ENCODE measurements around the gene TRERF1.
"Not testable (repeated sequence)": the region's sequence is repeated elsewhere in the genome, so short reads cannot be mapped to it uniquely, and the experiment has no call there.

Gene TRERF1

DNA sequence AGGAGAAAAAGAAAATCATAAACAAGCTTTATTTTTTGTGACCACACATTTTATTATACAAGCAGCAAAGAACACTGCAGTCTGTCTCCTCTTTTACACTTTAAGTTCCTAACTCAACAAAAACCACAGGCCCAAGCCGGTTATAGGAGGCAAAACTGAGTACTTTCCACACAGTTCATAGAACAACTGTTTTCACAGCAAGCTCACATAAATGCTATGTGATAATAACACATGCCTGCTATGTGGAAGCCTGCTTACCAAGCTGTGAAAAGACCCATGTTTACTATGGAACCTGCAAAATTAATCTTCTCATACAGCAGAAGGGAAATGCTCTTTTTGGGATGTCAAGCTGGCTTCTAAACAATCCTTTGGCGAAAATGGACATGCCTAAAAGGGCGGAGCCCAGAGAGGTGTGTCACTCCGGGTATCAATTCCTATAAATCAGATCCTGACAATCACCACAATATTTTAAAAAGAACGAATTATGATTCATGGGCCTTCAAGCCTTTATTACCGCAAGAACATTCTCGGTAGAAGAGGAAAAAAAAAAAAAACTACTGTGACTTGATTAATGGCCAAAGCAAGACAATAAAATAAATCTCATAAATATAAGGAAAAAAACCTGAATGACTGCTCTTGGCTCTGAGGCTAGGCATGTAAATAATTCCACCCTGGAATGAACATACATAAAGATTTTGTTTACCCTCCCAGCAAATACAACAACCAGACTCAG lies 2.6 kb downstream of the TRERF1 start:
- DNase-seq, result no peak

DNA sequence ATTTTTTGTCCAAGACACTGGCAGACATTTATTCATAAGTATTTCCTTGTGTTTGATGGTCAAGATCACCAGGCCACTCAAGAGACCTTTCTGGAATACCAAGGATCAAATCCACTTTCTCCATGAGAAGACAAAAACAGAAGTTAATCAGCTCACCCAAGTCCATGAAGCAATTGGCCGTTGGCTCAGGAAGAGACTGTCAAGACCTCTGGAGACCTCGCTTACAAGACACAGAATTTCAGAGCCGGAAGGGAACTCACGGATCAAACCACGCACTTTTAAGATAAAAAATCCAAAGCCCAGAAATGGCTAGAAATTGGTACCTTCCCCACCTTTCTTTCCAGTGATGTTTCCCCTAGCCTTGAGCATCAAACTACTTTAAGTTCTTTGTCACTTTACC lies 3.3 kb downstream of the TRERF1 start:
- no peak for DNase-seq

DNA sequence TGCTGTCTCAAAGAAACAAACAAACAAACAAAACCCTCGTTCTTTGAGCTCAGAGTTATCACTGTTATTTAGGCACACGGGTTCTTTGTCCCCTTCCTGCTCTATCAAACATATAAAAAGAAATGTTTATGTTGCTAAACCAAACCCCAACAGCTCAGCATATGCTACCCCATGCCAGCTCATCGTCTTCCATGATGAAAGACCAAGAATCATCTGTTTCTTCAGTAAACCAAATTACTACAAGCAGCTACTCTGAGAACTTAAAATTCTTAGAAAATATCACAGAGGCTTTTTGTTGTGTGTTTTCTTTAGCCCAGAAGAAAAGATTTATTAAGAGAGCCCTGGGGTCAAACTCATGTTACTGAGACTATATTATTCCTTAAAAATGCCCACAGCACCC lies 4.7 kb downstream of the TRERF1 start:
- DNase-seq, result no peak

DNA sequence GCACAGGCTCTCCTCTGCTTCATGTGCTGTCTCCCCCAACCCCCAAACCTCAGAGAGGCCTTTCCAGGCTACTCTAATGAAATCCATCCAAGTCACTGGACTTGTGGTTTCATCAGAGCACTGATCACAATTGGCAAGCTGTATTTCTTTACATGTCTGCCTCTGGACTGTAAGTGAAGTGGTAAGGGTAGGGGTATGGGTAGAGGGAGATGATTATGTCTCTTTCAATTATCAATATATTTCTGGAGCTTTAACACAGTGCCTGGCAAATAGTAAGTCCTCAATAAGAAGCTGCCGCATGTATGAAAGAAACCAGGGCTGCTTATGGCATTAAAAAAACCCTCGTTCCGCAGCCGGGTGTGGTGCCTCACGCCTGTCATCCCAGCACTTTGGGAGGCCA lies 5.4 kb downstream of the TRERF1 start:
- DNase-seq, result no peak

DNA sequence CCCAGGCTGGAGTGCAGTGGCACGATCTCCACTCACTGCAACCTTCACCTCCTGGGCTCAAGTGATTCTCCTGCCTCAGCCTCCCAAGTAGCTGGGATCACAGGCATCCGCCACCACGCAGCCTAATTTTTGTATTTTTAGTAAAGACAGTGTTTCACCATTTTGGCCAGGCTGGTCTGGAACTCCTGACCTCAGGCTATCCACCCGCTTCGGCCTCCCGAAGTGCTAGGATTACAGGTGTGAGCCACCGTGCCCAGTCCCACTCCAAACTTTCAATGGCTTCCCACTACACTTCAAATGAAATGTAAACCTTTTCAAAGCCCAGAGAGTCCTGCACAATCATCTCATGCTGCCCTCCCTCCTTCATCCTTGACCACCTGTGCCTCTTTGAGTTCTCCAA lies 5.8 kb downstream of the TRERF1 start:
- DNase-seq, result not testable (repeated sequence)

DNA sequence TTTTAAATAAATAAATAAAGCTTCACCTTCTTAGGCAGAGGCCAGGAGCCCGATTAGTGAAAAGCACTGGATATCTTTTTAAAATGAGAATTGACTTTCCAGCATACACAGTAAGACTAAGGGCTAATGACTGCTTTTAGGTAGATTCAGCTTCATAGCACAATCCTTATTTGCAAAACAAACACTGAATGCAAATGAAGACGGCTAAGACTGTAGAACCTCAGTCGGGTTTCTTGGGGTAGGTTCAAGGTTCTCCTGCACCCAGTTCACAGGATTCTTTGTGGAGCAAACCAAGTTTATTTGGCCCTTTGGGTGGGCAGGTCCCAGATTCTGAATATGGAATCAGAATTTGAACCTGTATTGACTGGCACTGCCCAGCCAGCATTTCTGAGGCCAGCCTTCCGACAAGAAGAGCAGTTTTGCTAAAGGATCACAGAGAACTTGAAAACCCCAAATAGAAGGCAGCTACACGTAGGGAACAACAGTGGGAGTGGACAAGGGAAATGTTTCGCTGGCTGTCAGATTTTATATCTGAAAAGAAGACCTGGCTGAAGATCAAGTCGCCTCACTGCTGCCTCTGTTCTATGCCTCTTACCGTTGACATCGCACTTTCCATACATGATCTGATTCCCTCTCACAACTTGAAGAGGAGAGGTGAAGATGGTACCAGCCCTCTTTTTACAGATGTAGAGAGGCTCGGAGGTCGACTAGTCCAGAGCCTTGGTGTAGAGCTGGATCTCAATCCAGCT lies 8.2 kb downstream of the TRERF1 start:
- no peak for DNase-seq

DNA sequence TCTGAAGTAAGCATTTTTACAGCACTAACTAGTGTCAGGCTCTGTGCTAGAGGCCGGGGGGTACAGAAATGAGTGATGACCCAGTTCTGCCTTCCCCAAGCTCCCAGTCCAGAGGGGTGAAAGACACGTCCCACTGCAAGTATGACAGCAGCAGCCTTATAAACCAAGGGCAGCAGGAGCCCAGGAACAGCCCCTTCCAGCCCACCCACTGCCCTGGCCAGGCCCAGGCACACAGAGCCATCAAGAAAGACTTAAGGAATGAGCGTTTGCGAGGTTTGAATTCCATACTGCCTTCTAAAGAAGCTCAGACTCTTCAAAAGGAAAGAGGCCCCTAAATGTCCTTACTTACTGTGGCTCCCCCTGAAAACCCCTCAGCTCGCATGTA lies 10.0 kb downstream of the TRERF1 start:
- no peak for DNase-seq

DNA sequence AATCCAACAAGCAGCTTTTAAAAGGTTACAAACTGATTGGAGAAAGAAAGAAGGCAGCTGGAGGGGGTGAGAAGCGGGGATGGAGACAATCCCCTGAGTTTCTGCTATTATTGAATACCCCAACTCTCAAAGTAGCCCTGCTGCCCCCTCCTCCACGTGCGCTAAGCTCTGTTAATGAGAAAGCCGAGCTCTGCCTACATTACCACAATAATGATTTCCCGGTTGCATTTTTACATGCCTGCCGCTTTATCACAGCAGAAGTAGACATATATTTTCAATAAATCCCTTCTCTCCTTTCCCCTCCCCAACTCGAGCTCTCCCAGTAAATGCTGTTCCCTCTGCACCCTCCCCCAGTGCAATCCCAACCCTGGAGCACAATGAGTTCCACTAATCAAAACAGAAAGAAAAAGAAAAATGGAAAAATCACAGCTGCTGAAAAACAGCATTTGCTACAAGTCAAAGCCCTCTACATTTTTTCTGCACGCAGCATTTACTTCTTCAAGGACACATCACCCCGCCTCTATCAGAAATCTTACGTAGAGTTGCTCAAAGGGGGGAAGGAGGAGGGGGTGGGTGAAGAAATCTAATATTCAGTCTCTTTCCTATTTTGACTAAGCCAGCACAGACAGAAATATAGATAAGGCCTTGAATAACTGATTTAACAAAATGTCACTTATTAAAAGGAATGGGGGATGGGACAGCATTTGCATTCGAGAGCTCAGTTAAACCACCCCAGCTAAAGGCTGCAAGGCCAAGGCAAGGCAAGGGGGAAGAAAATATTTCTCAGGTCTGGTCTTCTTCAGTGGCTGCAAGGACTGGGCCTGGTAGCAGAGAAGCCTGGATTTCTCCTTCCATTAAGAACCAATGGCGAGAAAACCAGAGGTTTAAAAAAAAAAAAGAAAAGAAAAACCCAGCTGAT lies 10.7 kb downstream of the TRERF1 start:
- no peak for DNase-seq

DNA sequence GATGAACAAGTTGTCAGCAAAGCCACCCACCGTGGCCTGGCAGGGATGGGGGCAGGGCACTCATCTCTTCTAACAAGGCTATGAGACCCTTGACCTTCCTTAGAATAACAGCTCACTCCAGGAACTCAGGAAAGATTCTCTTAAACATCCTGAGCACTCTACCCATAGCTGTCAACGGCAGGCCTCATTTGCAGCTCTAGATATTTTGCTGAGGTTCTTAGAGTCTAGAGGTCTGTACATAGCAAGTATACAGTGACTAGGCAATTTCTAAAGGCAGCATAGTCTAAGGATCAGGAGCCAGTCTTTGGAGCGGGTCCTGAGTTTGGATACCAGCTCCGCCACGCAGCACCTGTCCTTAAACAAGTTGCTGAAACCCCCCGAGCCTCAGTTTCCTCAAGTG lies 11.7 kb downstream of the TRERF1 start:
- DNase-seq, result no peak

DNA sequence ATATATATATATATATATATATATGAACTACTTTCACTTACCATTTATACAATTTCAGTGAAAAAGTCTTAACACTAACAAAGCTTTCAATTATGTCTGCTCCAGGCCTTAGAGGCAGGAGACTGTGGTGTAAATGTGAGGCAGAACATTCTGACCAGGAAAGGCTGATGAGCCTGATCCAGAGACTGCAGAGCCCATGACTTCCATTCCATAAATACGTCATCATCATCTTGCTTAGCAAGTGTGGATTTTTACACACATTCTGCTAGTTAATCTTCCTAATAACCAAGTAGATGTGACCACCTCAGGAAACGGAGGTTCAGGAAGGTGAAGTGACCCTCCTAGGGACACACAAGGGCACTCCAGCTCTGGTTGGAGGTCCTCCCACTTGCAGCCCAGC lies 14.9 kb downstream of the TRERF1 start:
- DNase-seq, result no peak

DNA sequence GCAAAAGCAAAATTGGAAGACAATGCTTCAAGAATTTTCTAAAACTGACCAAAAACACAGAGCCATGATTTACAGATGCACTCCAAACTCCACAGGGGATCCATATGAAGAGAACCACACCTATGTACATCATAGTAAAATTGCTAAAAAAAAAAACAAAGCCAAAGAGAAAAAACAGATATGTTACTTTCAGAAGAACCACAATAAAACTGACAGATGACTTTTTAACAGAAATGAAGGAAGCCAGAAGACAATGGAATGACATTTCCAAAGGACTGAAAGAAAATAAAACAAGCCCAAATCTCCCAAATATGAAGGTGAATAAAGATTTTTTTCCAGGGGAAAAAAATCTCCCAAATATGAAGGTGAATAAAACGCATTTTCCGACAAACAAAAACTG lies 17.5 kb downstream of the TRERF1 start:
- no peak for DNase-seq

DNA sequence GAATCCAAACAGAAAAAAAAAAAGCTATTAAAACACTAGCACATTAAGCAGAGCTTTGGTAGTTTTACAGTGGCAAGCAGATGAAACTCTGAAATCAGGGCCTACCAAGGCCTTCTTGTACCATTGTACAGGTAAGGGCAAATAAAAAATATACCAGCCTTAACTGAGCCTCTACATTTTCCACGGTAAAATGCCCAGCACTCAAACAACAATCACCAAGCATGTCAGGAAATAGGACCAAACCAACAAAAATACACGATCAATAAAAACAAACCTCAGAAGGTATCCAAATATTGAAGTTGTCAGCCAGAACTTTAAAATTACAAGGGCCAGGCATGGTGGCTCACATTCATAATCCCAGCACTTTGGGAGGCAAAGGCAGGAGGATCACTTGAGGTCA lies 18.3 kb downstream of the TRERF1 start:
- no peak for DNase-seq

DNA sequence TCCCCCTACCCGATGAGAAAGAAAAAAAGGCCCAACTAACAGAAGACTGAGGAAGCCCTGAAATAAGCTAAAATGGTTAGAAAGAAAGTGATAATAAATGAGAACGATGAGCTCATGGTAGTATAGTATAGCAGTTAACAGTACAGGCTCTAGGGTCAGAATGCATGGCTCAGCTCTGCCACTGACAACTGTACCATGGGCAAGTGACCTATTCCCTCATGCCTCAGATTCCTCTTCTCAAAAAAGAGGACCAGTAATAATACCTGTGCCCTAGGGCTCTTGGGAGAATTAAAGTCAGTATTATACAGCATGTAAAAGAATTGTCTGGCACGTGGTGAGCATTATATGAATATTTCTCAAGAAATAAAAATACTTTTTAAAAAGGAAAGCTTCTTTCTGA lies 19.8 kb downstream of the TRERF1 start:
- DNase-seq, result no peak

DNA sequence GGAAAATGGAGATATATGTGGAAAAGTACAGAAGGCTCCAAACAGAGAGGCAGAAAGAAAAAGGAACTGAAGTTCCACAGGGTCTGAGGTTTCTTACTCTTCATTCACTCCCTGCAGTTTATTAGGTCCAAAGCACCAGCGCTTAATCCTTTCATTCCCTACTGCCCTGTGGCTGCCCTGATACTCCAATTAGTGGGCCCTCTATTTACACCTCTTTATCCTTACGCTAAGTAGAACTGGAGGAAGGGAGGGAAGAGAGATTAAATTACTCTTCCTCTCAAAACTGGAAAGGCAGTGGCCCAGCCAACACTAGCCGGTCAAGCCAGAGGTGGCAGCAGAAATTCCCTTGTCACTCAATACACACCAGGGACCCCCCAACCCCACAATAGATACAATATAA lies 20.4 kb downstream of the TRERF1 start:
- DNase-seq, result no peak

DNA sequence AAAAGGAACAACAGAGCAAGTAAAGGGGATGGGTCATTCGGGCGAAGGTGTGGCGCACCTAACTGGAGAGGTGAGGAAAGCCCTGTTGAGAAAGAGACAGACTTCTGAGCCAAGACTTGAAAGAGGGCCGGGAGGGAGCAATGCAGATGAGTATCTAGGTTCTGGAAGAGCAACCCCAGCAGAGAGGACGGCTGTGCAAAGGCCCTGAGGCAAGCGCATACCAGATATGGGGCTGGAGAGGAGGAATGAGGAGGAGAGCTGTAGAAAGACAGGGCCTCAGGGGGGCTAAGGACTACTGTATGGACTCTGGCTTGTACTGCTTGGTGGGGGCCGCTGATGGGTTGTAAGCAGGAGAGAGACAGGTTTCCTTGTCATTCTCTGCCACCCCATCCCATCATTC lies 21.9 kb downstream of the TRERF1 start:
- no peak for DNase-seq

DNA sequence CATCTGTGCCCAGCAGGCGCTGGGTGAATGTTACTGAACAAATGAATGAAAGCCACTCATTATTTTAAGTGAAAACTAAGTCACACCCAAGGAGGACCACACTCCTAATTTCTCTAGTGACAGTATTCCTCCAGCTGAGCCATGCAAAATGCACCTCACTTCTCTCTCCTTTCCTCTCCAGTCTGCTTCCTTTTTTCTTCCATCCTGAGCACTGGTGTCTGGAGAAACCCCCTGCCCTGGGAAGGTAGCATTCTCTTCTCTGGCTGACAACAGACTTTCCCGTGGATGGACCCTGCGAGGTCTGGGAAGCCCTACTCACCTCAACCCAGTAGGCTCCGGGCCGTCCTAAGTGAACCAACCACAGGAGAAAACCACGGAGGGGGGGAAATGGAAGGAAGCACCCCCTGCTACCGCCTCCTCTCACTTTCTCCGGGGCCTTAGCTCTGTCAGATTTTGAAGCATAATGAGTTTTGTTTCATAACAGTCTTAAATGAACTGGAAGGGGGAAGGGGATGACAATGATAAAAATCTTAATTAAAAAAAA lies 22.6 kb downstream of the TRERF1 start:
- DNase-seq, result no peak

DNA sequence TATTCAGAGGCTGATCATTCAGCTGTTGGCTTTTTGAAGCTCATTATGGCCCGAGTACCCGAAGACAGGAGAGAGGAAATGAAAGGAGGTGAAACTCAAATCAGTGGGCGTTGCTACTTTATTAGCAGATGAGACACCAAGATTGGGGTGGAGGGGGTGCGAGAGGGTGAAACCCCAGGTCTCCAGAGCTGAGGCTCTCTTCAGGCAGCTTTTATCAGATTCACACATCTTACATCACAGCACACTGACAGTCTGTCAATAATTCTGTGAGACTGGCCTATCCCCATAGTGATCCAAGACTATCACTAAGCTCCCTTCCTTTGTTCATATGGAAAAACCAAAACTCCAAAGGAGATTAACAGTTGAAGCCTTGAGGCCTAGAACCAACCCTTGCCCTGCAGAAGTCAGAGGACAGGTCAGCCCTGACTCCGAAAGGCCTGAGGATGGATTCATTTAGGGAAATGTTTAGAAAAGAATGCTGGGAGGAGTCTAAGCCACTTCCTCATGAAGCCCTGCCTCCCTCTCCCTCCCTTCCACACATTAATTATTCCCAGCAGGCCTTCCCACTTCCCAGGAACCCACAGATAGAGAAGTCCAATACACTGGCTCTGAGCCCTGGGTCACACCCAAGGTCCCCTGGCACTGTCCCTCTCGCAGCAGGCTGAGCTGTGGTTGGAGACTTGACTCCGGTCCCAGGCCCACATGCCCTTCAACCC lies 23.2 kb downstream of the TRERF1 start:
- DNase-seq, result no peak

DNA sequence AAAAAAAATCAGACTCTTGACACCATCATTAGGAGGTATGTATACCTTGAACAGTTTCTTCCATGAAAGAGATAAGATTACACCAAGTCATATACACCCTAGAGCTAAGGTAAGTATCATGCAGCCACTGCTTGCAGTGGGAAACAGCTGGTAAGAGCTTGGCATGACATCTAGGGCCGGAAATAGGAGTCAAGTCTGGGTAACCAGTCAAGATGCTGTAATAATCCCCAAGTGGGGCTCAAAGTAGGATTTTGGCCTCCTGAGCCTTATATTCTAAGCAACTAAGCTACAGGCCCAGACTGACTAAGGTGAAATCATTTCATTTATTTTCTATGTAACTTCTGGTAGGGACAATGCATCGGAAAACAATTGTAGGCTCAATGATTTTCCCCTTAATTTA lies 23.9 kb downstream of the TRERF1 start:
- no peak for DNase-seq

DNA sequence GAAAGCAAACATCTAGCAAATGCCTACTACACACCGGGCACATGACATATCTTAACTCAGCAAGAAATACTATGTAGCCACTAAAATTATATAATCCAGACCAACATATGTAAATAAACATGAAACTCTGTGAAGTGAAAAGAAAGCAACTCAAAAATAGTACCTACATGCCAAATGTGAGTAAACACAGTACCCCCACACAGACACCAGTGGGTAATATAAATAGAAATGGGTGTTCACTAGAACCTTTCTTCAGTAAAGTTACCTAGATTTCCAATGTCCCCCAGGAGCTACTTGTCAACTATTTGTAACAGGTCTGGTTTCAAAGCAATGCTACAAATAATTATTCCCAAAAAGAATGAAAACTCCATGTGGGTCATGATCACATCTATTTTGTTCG lies 25.5 kb downstream of the TRERF1 start:
- no peak for DNase-seq

DNA sequence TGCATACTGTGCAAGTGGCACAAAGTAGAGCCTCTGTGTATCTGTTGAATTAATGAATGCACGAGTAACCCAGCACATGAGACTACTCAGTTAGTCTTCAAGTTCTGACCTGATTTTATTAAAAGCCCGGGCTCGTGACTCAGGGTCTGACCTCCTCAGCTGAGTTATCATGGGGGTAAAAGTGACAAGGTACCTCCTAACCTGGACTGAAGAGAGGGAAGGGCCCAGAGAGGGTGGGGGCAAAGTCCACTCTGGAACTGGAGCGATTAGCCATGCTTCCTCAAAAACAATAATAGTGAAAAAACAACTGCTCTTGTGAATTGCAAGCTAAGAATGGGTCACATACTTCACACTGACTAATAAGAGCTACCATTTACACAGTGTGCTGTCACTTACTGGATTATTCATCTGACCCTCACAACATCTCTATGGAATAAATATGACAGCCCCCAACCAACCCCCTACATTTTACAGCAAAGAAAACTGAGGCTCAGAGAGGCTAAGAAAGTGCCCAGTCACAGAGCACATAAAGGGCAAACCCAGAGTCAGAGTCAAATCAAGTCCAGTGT lies 26.7 kb downstream of the TRERF1 start:
- DNase-seq, result no peak

DNA sequence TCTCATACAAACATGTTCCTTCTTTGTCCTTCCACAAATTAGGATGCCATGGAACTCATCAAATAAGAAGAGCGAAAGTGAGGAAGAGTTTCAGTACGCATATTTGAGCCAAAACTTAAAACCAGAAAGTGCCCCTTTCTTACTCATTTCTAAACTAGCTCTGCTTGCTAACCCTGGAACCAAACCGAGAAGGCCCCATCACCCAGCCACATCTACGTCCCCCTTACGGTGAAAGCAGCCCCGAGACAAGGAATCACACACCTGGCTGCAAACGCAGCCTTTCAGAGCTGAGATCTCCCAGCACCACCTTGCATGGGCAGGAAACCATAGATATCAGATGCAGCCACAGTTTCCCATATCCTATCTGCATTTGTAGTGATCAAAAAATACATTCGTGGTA lies 28.5 kb downstream of the TRERF1 start:
- DNase-seq, result no peak

DNA sequence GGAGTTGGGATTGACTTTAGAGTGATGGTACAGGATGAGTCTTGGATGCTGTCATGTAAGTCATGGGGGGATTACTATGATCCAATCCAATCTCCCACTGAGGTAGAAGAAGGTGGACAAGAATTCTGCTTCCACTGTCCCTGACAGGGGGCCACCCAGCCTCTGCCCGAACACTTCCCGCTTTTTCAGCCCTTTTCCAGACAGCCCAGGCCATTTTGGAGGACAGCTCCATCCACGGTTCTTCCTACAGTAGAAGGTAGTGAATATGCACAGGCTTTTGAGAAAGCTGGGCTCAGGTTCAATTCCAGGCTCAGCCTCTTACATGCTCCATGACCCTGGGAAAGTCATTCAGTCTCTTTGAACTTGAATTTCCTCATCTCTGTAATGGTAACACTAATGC lies 31.0 kb downstream of the TRERF1 start:
- no peak for DNase-seq
